OCI-LY7 (cell line): ENCODE results near the gene SEH1L.

Source experiments
- CTCF ChIP-seq: fragments of 200-600 bp; sonication (generic); conservative IDR thresholded peaks from 2 replicates; pipeline ENCODE4 v1.5.1; 2014; ENCODE audit warnings: mild to moderate bottlenecking, antibody characterized with exemption, low read length, moderate library complexity, mixed read lengths
- EZH2phosphoT487 ChIP-seq: fragments of 200-600 bp; sonication (generic); IDR thresholded peaks from 2 replicates; pipeline ENCODE4 v1.6.1; 2018; ENCODE audit warnings: low read depth, borderline replicate concordance, mild to moderate bottlenecking, mixed run types, antibody characterized with exemption, low read length, moderate library complexity, mixed read lengths

GRCh38 chr18:12960853-12961397 lies 13.1 kb downstream of the SEH1L start:
- no peak for TF ChIP-seq CTCF
- TF ChIP-seq EZH2phosphoT487, result no peak
